ENCODE measurements around the gene ERMP1. TPM values are rescaled to one million over a fixed set of nuclear protein-coding genes. Genes with fewer than 3 reads are reported as not detected.
"Not testable (repeated sequence)": the region's sequence is repeated elsewhere in the genome, so short reads cannot be mapped to it uniquely, and the experiment has no call there.

Gene ERMP1, protein sequence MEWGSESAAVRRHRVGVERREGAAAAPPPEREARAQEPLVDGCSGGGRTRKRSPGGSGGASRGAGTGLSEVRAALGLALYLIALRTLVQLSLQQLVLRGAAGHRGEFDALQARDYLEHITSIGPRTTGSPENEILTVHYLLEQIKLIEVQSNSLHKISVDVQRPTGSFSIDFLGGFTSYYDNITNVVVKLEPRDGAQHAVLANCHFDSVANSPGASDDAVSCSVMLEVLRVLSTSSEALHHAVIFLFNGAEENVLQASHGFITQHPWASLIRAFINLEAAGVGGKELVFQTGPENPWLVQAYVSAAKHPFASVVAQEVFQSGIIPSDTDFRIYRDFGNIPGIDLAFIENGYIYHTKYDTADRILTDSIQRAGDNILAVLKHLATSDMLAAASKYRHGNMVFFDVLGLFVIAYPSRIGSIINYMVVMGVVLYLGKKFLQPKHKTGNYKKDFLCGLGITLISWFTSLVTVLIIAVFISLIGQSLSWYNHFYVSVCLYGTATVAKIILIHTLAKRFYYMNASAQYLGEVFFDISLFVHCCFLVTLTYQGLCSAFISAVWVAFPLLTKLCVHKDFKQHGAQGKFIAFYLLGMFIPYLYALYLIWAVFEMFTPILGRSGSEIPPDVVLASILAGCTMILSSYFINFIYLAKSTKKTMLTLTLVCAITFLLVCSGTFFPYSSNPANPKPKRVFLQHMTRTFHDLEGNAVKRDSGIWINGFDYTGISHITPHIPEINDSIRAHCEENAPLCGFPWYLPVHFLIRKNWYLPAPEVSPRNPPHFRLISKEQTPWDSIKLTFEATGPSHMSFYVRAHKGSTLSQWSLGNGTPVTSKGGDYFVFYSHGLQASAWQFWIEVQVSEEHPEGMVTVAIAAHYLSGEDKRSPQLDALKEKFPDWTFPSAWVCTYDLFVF
- 8.5 and 8.8 TPM in 2 replicates for total RNA-seq
- polyA plus RNA-seq (2012) = 3.2 TPM

DNA sequence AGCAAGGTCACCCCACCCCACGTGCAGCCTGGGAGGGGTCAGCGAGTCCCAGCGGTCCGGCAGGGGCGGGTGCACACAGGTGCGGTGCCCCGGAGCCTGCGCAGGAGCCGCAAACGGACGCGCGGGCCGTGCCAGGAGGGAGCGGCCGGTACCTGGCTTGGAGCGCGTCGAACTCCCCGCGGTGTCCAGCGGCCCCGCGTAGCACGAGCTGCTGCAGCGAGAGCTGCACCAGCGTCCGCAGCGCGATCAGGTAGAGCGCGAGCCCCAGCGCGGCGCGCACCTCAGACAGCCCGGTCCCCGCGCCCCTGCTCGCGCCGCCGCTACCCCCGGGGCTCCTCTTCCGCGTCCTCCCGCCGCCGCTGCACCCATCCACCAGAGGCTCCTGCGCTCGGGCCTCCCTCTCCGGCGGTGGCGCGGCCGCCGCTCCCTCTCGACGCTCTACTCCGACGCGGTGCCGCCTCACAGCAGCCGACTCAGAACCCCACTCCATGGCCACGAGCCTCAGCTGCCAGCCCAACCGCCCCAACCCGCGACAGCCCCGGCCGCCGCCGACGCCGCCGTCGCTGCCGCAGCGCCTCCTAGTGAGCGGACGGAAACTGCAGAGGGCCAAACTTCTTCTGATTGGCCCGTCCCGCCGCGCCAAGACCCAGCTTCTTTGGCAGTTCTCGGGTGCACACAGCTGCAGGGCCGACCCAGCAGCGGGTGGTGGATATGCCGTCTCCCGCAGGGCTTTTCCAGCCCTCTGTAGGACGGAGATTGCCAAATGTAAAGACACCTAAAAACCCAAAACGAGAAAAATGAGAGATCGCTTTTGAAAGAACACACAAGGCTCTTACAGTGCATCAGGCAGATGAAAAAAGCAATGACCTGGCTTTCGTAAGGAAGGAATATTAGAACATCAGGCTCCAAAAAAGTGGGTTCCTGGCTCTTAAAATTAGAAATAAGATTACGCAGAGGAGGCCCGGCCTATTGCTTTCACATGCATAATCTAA lies at the start of gene ERMP1:
Gene ERMP1, minus strand, starts transcription at position 580 of the 992 bp plus-strand sequence. Its CDS starts 90 bp downstream, at position 490.
- peak; percentile 90 for DNase-seq (ENCODE audit: low read depth)

DNA sequence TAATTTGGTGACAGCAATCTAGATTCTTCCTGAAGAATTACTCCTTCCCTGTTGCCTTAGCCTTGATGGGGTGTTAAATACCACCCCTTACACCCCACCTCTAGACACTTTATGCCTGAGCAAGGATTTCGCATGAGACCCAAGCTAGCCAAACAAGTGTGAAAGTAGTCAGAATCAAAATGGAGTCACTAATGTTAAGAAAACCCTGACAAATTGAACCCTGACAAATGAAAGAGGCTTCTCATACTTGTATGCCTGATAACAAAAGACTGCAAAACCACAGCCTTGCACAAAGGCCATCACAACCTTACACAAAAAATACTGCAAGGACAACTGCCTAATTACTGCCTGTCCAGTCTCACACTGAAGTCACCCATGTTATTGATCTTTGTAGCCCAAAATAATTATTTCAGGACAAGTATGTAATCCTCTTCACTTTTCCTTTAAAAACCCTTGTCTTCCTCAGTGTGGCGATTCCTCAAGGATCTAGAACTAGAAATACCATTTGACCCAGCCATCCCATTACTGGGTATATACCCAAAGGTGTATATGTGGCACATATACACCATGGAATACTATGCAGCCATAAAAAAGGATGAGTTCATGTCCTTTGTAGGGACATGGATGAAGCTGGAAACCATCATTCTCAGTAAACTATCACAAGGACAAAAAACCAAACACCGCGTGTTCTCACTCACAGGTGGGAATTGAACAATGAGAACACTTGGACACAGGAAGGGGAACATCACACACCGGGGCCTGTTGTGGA lies 49.5 kb upstream of the ERMP1 start:
- DNase-seq (ENCODE audit: low read depth) = not testable (repeated sequence)

DNA sequence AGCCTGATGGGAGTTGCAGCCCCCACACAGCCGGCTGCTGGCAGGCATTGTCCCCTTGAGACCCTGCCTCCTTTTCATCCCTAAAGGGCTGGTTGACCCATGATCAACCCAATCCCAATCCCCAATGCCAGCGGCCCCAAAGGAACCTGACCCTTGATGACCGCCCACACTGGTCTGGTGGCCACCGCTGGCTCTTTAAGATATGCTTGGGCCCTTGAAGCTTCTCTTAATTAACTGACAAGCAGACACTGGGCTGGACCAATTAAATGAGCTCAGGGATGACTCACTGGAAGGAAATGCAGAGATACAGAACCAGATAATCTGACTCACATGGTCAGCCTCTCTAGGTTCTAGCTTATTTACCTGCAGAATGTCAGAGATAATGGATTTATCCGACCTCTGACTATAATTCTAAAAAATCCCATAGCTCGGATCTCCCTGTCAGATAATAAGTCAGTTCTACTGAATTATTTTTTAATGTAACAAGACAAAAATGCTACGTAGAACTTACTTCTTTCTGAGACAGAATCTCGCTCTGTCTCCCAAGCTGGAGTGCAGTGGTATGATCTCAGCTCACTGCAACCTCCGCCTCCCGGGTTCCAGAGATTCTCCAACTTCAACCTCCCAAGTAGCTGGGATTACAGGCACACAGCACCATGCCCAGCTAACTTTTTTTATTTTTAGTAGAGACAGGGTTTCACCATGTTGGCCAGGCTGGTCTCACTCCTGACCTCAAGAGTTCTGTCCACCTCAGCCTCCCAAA lies 46.7 kb upstream of the ERMP1 start:
- peak; percentile 34 for DNase-seq (ENCODE audit: low read depth)

DNA sequence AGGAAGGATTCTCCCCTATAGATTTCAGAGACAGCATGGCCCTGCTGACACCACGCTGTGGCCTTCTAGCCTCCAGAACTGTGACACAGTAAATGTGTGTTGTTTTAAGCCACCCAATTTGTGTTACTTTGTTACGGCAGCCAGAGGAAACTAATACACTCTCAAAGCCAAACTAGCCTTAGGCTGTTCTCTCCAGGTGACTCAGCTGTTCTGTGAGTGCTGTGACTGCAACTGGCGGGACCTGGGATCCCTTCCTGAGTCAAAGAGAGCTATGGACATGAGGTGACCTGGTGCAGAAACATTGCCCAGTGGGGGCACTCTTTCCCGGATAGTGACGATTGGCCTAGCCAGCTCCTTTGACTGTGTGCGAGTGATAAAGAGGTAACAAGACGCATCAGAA lies 43.8 kb upstream of the ERMP1 start:
- DNase-seq (ENCODE audit: low read depth) = no peak

DNA sequence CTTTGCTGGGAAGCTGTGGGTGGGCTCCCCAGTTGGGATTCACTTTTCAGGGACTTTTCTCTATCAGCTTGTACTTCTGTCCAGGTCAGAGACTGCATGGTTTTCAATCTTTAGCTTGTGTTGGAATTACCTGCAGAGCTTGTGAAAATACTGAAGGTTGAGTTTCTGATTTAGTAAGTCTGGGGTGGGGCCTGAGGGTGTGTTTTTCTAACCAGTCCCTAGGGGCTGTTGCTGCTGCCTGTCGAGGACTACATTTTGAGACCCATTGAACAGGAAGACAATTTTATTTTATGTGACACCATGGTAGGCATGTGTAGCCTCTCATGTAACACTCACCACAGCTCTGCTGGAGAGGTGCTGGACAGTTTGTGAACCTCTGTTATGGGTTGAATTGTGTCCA lies 43.1 kb upstream of the ERMP1 start:
- no peak for DNase-seq (ENCODE audit: low read depth)

DNA sequence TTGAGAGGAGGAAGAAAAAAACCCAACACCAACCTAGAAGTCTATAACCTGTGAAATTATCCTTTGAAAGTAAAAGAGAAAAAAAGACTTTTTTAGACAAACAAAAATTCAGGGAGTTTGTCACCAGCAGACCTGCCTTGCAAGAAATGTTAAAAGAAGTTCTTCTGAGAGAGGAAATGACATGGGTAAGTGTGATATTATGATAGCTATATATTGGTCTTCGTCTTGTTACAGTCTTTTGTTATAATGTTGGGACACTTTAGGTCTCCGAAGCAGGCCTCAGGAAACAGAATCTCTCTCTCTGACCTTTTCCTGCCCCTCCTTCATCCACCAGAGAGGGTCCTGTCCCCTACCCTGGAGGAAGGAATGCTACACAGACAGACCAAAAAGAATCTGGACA lies 41.1 kb upstream of the ERMP1 start:
- DNase-seq (ENCODE audit: low read depth) = no peak

DNA sequence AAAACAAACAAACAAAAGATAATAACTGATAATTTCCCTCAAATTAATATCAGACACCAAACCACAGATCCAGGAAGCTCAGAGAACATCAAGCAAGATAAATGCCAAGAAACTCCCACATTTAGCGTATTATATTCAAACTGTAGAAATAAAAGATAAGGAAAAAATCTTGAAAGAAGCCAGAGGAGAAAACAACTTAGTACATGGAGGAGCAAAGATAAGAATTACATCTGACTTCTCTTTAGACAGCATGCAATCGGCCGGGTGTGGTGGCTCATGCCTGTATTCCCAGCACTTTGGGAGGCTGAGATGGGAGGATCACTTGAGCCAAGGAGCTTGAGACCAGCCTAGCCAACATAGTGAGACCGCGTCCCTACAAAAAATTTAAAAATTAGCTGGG lies 40.5 kb upstream of the ERMP1 start:
- DNase-seq (ENCODE audit: low read depth) = no peak

DNA sequence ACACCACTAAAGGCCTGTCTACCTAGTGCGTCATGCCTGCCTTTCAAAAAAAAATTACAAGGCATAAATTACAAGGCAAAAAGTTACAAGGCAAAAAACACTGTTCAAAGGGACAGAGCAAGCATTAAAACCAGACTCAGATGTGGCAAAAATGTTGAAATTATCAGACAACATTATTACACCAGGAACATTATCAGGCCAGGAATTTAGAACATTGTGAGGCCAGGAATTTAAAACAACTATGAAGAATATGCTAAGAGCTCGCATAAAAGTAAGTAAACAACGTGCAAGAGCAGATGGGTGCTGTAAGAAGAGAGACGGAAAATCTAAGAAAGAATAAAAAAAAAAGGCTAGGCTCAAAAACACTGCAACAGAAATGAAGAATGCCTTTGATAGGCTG lies 39.6 kb upstream of the ERMP1 start:
- no peak for DNase-seq (ENCODE audit: low read depth)

DNA sequence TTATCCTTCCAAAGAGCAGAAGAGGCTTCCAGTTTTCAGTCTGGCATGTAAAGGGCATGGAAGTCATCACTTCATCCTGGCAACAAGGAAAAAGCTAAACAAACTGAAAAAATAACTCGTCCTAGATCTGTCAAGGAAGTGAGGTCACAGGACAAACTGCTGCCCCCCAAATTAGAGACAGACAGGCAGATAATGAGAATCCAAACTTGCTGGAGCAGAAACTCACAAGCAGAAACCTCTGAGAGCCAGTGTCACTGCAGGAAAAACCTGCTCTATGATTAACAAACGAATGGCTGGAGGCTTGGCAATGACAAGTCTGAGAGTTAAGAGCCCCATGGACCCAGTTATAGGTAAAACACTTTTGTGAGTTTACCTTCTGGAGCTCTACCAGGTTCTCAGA lies 38.9 kb upstream of the ERMP1 start:
- no peak for DNase-seq (ENCODE audit: low read depth)

DNA sequence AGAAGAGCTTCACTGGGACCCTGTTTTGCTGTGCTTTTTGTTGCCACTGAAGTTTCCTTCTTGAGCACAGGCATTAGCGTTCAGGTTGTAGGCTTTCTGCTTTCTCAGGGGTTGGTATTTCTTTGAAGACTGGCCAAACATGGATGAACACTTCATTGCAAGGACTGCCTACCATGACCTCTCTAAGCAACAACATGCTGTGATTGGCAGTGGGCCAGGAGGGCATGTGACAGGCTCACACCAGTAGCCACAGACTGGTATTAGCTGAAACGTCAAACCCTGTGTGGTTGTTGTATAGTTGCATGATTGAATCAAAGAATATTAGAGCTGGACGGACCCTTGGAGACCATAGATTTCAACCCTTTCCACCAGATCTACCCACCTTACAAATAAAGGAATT lies 37.8 kb upstream of the ERMP1 start:
- peak; percentile 32 for DNase-seq (ENCODE audit: low read depth)

DNA sequence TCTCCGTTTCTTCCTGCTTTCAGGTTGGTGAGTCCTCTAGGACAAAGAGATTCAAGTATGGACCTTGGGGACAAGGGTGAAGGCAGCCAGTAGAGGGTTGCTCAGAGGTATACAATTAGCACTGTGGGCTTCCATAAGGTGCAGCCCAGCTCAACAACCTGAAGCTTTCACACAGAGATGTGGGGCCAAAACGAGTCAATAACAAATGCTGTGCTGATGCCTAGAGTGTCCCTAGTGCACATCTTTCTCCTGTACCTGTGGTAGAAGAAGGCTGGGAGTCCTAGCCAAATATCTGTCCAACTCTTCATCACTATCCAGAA lies 37.1 kb upstream of the ERMP1 start:
- DNase-seq (ENCODE audit: low read depth) = no peak

DNA sequence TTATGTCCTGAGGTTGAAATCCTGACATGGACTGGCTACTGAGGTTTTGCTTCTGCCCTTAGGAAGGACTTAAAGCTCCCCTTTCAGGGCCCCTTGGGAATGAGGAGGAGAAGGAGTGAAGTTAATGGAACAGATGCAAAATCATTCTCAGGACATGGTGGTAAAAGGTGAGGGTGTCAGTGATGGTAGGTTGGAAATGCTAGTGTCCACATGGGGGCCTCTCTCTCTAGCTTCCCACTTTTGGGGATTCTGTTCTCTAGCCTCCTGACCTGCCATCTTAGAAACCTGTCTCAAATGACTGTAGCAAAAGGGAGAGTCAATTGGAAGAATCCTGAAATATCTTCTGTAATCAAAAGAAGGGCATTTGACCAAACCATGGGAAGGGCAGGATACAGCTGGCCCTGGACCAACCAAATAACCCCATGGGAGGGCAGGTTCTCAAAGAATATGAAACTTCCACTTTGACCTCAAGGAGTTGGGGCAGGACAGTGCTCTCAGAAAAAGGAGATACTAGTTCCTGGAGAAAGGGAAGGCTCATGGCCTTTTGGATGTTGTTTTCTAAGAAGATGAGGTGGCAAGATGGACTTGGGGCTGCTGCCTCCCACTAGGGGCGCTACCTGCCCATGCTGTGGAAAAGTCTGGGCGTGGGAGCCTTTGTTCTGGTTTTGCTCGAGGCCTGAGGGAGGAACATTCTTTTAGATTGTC lies 36.5 kb upstream of the ERMP1 start:
- DNase-seq (ENCODE audit: low read depth) = no peak

DNA sequence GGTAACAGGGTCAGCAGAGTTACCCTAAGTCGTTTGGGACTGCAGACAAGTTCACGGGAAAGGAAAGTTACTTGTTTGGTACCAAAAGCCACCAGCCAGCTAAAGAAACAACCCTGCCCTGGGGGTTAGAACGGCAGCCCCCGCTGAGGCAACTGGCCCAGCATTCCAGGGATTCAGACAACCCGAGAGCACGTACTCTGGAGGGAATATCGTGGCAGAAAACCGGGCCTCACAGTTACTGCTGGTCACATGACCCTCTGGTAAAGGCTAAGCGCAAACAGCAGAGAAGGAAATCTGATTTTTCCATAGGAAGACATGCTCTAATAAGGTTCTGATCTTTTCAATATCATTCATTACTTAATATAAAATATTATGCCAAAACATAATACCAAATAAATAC lies 35.3 kb upstream of the ERMP1 start:
- no peak for DNase-seq (ENCODE audit: low read depth)

DNA sequence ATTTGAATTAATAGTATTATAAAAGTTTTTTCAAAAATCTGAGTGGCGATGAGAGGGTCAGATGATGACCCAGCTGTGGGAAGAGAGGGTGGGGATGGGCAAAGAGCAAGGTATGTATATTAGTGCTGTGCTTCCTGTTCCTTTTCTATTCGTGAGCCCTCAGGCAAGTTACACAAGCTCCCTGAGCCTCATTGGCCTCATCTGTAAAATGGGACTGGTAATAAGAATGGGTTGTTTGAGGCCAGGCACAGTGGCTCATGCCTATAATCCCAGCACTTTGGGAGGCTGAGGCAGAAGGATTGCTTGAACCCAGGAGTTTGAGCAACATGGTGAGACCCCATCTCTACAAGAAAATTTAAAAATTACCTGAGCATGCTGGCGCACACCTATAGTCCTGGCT lies 33.8 kb upstream of the ERMP1 start:
- no peak for DNase-seq (ENCODE audit: low read depth)

DNA sequence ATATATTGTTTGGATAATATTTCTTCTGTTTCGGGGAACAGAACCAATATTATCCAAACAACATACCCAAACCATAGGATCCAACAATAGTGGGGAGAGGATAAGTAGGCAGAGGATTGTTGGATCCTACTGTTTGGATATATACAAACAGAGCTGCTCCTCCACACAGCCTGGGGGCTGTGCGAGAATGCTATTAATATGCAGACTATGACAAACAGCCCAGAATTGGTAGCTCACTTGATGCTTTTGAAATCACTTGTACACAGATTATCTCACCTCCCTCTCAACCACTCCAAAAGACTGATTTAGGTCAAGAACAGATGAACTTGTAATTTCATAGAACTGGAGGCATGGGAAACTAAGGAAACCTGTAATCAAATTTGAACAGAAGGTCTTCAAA lies 33.4 kb upstream of the ERMP1 start:
- DNase-seq (ENCODE audit: low read depth) = no peak

DNA sequence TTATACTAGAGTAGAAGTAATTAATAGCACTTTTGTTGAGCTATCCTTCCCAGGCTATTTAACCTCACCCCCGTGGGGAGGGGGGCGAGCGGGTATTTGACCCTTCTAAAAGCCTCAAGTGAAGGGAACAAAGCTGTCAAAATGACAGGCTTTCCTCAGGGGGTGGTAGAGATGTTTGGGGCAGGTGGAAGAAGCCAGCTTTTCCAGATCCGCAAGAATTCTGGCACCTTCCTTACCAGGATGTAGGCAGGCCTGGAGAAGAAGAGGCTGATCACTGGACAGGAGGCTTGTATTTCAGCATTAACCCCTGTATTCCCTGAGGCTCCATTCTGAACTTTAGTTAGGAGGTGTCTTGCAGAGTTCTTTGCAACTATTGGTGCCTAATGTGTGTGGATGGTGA lies 31.5 kb upstream of the ERMP1 start:
- no peak for DNase-seq (ENCODE audit: low read depth)

DNA sequence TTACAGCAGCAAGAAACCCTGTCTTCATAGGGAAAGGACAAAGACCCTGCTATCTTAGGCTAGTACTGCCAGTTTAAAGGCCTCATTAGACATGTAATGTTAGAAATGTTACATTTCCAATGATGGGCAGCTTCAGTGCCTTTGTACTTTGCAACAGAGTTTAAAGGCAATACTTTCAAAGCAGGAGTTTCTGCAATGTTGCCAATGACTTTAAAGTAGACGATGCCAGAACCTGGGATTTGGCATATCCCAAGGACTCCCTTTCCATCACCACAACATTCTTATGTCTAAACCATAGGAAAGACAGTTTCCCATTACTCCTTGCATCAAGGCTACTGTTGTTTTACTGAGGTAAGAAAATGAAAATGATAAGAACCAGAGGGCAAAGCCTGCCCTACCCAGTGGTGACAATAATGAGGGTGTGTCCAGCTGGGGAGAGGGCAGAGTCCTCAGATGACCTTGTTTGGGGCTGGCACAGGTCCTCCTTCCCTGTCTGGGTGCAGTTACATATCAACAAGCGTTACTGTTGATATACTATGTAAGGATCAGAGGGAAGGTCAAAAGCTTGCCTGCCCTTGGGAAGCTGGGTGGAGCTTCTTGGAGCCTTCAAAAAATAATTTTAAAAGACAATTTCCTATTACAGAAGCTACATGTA lies 30.3 kb upstream of the ERMP1 start:
- DNase-seq (ENCODE audit: low read depth) = no peak

DNA sequence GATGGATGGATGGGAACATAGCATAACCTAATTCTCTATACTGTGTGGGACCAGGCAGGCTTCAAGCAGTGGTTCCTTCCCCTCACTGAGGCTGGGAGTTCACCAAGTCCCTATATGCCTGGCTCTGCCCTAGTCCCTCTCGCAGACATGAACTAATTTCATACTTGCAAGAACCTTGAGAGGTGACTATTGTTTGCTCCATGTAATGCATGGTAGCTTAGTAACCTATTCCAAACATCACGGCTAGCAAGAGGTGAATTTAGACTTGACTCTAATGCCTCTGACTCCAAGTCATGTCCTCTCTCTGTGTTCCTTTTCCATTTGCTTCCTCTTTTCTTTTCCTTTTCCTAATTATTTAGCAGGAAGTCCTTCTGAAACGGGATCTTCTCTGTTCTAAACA lies 25.9 kb upstream of the ERMP1 start:
- no peak for DNase-seq (ENCODE audit: low read depth)

DNA sequence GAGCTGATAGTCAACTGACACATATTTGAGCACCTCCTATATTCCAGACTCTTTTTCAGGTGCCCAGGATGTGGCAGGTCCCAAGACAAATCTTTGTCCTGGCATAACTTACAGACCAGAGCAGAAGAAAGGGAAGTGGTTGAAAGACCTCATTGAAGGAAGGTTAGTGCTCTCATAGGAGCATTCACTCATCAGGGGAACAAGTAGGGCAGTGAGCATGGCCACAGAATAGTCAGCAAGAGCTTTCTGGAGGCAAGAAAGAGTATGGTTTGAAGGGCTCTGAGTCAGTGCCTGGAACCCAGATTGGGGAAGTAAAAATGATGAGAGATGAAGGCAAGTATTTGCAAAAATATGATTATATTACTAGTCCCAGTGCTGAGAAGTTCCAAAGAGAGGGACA lies 25.0 kb upstream of the ERMP1 start:
- DNase-seq (ENCODE audit: low read depth) = no peak

All from myocyte (in vitro differentiated cells).